ENCODE data around the gene IRAG1. TPM values are rescaled to one million over a fixed set of nuclear protein-coding genes. Genes with fewer than 3 reads are reported as not detected.
A peak's percentile ranks its signal among the peaks of the same experiment; 100 is the strongest.

Gene IRAG1
- total RNA-seq, 1 experiment from 2014 or later: 0.64 TPM

DNA sequence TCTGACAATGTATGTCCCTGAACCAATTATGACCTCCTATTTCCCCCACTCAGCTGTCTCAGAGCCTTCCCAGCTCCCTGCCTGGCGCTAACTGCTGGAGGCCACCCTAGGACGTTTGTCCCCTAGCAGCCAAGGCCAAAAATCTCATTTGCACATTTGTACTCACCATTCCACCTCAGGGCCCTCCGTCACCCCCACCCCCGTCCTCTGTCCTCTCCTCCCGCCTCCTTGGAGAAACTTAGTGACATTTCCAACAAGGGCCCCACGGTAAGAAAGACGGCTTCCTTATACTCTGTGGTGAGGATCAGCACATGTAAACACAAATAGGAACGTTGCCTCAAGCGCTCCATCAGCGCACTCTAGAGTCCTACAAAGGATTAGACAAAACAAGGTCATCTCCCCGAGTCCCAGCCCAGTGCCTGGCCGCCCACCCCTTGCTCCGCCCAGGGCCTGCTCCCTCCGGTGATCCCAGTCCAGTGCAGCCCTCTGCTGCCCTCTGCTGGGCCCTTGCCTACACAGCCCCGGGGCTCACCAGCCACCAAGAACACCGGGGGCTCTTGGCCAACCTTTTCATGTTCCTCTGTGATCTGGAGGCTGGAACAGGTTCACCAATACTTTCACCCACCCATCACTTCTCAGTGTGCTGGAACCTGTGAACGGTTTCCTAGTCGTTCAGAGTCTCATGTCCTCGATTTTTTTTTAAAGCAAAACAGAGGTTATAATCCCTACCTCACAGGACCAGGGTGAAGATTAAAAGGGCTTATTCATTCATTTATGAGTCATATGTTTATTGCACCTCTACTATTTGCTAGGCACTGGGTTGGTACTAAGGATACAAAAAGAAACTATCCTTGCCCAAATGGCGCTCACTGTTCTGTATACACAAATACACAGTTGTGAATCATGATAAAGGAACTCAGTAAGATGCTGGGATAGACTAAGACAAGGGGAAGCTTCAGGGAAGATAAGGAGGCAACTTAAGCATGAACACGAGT lies 42.2 kb upstream of the IRAG1 start:
- Mint-ChIP-seq H3K36me3 (ENCODE audit: insufficient read depth, unreplicated experiment) (no peaks in the 10 kb centered on the region), H3K9me3 (ENCODE audit: unreplicated experiment) (peaks cover 10% of the 10 kb centered on the region), H3K4me3 (ENCODE audit: unreplicated experiment) (peak overlapping the region; percentile 52), H3K4me1 (ENCODE audit: low read depth, unreplicated experiment) (peaks cover 32% of the 10 kb centered on the region), H3K27ac (ENCODE audit: unreplicated experiment) (peak overlapping the region; percentile 24), H3K27me3 (ENCODE audit: insufficient read depth, unreplicated experiment) (no peaks in the 10 kb centered on the region)
- BruUV-seq (replicated peaks): no TSS peak
- Histone ChIP-seq H3K9me3 (peaks cover 11% of the 10 kb centered on the region), H3K4me3 (ENCODE audit: low read depth, low read length) (peak overlapping the region; percentile 6), H3K27me3 (replicated peaks; ENCODE audit: control insufficient read depth, insufficient read depth, low read length) (no peaks in the 10 kb centered on the region), H3K4me1 (peaks cover 19% of the 10 kb centered on the region), H3K36me3 (ENCODE audit: control insufficient read depth, insufficient read depth, low read length) (no peaks in the 10 kb centered on the region; the same call in 1 of the 2 replicates)
- TF ChIP-seq, protein P1, sequence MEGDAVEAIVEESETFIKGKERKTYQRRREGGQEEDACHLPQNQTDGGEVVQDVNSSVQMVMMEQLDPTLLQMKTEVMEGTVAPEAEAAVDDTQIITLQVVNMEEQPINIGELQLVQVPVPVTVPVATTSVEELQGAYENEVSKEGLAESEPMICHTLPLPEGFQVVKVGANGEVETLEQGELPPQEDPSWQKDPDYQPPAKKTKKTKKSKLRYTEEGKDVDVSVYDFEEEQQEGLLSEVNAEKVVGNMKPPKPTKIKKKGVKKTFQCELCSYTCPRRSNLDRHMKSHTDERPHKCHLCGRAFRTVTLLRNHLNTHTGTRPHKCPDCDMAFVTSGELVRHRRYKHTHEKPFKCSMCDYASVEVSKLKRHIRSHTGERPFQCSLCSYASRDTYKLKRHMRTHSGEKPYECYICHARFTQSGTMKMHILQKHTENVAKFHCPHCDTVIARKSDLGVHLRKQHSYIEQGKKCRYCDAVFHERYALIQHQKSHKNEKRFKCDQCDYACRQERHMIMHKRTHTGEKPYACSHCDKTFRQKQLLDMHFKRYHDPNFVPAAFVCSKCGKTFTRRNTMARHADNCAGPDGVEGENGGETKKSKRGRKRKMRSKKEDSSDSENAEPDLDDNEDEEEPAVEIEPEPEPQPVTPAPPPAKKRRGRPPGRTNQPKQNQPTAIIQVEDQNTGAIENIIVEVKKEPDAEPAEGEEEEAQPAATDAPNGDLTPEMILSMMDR (IDR thresholded peaks at IDR 0.05; ENCODE audit: insufficient read depth in 1 of 2, low read depth in 1 of 2, low read length in 1 of 2, severe bottlenecking in 1 of 2, unreplicated experiment in 1 of 2): peak; percentile 97 to 98
- POLR2A ChIA-PET: no interaction called here
- DNase-seq: peak; percentile 97
- intact Hi-C loops (cut with micrococcal nuclease; ENCODE audit: unreplicated experiment): loop anchor here (1.0 to 5.0 kb wide), 8 partner anchors 76 to 433 kb away; partner anchors contain the start of gene RNF141
- CTCF ChIA-PET: interaction anchor here (0.6 to 1.1 kb wide), 9 partner anchors 76 to 1364 kb away, joined by 3 to 16 read pairs (median 3); partner anchors contain the start of gene RNF141

DNA sequence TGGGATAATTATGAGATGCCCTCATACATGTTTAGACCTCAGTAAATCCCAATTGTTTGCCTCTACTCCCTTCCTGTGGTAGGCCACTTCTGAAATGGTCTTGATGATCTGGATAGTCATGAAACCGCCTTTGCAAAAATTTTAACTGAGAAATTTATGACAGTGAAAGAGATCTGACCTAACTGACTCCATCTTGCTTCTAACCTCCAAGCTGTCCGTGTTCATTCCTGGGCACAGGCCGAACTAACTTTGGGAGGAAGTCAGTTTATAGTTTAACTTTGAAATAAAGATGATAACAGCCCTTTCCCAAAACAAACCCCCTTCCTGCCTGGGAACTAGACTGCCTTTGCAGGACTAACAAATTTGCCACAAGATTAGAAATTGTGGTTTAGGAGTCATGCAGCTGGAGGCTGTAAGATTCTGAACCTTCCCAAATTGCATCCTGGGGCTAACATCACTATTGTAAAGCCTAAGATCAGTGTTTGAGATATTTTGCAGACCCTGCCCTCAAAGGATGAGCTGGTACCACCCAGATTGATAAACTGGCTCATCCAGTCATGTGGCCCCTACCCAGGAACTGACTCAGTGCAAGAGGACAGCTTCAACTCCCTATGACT lies 37.6 kb upstream of the IRAG1 start:
- DNase-seq: no peak
- peaks cover 24% of the 10 kb centered on the region for H3K9me3 Mint-ChIP-seq (ENCODE audit: unreplicated experiment)
- POLR2A ChIA-PET: no interaction called here

DNA sequence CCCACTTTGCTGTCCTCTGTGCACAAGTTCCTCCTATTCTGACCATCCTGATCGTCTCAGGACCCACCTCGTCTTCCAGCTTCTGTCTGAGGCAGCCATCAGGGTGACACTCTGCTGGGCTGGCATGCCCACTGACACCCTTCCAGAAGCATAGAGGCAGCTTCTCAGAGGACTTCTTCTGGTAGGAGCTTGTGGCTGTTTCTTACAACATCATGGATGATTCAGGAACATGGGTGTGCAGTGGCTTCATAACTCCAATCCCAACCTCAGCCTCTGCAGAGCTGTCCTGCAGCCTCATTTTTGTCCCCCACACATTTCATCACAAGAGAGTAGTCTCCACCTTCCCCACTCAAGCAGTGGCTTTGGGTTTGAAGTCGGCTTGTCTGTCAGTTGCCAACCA lies 36.6 kb upstream of the IRAG1 start:
- no peaks in the 10 kb centered on the region; the same call in 1 of the 2 replicates for H3K36me3 ChIP-seq (ENCODE audit: control insufficient read depth, insufficient read depth, low read length)
- POLR2A ChIA-PET: no interaction called here
- no peak overlapping the region for H3K27ac Mint-ChIP-seq (ENCODE audit: unreplicated experiment)
- CTCF ChIA-PET: no interaction called here
- peaks cover 10% of the 10 kb centered on the region for H3K4me1 ChIP-seq
- H3K27me3 Mint-ChIP-seq (ENCODE audit: insufficient read depth, unreplicated experiment): no peaks in the 10 kb centered on the region
- H3K27me3 ChIP-seq (replicated peaks; ENCODE audit: control insufficient read depth, insufficient read depth, low read length): no peaks in the 10 kb centered on the region
- peaks cover 14% of the 10 kb centered on the region for H3K4me1 Mint-ChIP-seq (ENCODE audit: low read depth, unreplicated experiment)
- no TSS peak for BruUV-seq (replicated peaks)
- intact Hi-C loops (cut with micrococcal nuclease; ENCODE audit: unreplicated experiment): no loop called here
- TF ChIP-seq, protein P1 (IDR thresholded peaks at IDR 0.05; ENCODE audit: insufficient read depth in 1 of 2, low read depth in 1 of 2, low read length in 1 of 2, severe bottlenecking in 1 of 2, unreplicated experiment in 1 of 2): no peak
- peaks cover 11% of the 10 kb centered on the region for H3K9me3 ChIP-seq
- no peak overlapping the region for H3K4me3 ChIP-seq (ENCODE audit: low read depth, low read length)
- peaks cover 24% of the 10 kb centered on the region for H3K9me3 Mint-ChIP-seq (ENCODE audit: unreplicated experiment)
- no peak for DNase-seq
- H3K4me3 Mint-ChIP-seq (ENCODE audit: unreplicated experiment): no peak overlapping the region
- H3K36me3 Mint-ChIP-seq (ENCODE audit: insufficient read depth, unreplicated experiment): no peaks in the 10 kb centered on the region

More for the DNA sequence above, 37.6 kb upstream of the IRAG1 start:
- no peaks in the 10 kb centered on the region; the same call in 1 of the 2 replicates for H3K36me3 ChIP-seq (ENCODE audit: control insufficient read depth, insufficient read depth, low read length)
- Mint-ChIP-seq H3K4me3 (ENCODE audit: unreplicated experiment) (no peak overlapping the region), H3K4me1 (ENCODE audit: low read depth, unreplicated experiment) (peaks cover 23% of the 10 kb centered on the region), H3K27ac (ENCODE audit: unreplicated experiment) (no peak overlapping the region), H3K27me3 (ENCODE audit: insufficient read depth, unreplicated experiment) (no peaks in the 10 kb centered on the region), H3K36me3 (ENCODE audit: insufficient read depth, unreplicated experiment) (no peaks in the 10 kb centered on the region)
- CTCF ChIA-PET: no interaction called here
- peaks cover 15% of the 10 kb centered on the region for H3K4me1 ChIP-seq
- H3K4me3 ChIP-seq (ENCODE audit: low read depth, low read length): no peak overlapping the region
- TF ChIP-seq, protein P1 (IDR thresholded peaks at IDR 0.05; ENCODE audit: insufficient read depth in 1 of 2, low read depth in 1 of 2, low read length in 1 of 2, severe bottlenecking in 1 of 2, unreplicated experiment in 1 of 2): no peak
- H3K27me3 ChIP-seq (replicated peaks; ENCODE audit: control insufficient read depth, insufficient read depth, low read length): no peaks in the 10 kb centered on the region
- peaks cover 11% of the 10 kb centered on the region for H3K9me3 ChIP-seq
- no TSS peak for BruUV-seq (replicated peaks)
- intact Hi-C loops (cut with micrococcal nuclease; ENCODE audit: unreplicated experiment): no loop called here
